HG03045 (cell line): ENCODE measurements around the gene TRAF3IP1.

ENCODE experiments used
- ATAC-seq: cut with Tn5 transposase; IDR thresholded peaks from one replicate; pipeline ENCODE4 v1.9.1; 2021; ENCODE audit warnings: mild to moderate bottlenecking, moderate library complexity; ENCODE audit not compliant: unreplicated experiment

Gene TRAF3IP1

DNA sequence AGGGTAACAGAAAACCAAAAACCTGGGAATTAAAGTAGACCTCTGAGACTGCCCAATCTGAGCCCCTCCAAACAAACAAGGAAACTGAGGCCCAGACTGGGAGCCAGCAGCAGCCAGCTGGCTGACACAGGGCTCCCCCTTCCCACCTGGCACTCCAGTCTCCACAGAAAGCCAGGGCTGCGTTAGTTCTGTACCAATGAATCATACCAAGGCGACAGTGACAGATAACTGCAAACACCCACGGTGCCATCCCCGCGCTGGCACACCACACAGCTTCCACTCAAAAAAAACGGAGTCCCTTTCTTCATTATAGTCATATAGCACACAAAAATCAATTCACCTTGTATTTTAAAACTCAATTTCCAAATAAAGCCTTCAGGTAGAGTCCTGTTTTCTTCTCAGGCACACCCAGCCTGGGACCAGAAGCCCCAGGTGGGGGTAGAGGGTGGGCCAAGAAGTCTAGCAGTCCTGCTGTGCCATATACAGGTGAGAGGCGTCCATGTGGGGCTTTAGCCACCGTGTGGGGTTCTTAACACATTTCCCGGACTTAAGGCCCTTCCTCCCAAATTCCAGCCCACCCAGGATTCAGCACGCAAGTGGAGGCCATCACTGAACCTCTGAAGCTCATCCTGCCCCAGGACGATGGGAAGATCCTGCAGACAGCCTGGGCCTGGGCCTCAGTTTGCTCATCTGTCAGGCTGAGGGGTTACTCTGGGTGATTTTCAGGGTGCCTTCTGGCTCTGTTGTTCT lies 33.2 kb upstream of the TRAF3IP1 start:
- ATAC-seq: no peak

DNA sequence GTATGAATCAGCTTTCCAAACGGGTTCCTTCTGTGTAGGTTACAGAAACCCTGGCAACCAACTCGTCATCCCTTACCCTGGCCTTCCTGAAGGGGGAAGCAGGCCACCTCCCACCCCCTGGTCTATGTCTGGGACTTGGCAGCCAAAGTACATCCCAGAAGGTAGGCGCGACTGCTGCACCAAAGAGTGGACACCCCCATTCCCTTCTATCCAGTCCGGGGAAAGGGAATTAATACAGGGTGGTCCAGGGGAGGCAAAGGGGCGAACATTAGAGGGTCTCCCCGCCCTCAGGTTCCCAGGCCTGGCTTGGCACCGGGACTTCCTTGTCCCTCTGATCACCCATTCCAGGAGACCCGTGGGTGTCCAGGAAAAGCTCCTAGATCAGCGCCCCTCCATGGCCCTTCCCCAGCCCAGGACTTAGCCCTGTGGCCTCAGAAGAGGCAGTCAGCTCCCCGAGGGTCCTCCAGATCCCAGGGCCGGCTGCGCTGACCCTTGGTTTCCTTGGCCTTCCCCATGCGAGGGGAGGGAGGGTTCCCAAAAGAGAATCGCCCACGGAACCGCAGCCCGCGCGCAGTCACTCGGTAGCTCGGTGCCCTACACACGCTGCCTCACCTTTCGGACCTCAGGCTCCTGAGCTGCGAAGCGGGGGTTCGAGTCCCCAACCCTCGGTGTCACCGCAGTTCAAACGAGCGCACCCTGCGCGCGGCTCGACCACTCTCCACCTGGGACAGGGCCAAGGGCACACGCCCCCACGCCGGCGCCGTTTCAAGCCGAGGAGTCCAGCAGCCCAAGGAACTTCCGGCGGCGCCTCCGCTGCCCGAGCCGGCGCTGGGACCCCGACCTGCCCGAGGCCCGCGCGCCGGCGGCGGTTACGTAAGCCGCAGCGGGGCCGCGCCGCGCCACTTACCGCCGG lies 32.3 kb upstream of the TRAF3IP1 start, which contains the start of gene PER2:
PER2 (minus strand) TSS at position 874 of the 913 bp plus-strand sequence. CDS start 10,674 bp downstream, outside the sequence.
- peak; percentile 36 for ATAC-seq

DNA sequence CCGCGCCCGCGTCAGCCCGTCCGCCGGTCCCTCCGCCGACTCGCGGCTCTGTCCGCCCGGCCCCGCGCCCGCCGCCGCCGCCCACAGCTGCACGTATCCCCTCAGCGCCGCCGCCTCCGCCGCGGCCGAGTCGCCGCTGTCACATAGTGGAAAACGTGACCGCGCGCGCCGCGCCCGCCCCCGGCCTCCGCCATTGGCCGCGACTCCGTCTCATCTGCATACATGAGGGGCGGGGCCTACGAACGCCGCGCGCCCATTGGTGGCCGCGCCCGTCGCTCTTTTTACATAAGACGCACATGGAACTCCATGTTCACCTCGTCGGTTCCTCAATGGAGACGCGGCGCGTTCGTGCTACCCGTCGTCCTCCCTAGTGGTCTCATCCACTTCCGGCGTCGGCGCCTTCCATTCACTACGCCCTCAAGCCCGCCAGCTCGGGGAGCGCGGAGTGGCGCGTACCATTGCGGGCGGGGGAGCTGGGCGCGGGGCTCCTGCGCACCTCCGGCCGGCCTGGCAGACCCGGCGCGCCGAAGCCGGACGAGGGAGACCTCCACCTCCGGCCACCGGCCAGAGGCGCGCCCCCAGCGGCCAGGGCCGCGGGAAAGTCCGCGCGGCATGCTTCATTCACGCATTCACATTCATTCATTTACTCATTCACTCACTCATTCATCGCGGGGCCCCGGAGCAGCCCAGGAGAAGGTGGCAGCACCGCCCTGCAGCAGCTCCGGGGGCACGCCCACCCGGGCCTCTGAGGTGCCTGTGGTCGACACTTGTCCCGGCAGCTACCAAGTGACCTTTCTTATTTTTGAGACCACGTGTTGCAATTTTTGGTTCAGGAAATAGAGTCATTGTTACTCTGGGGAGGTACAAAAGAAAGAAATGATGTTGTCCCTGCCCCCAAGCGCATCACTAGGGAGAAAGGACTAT lies 31.4 kb upstream of the TRAF3IP1 start:
- ATAC-seq: peak; percentile 93

DNA sequence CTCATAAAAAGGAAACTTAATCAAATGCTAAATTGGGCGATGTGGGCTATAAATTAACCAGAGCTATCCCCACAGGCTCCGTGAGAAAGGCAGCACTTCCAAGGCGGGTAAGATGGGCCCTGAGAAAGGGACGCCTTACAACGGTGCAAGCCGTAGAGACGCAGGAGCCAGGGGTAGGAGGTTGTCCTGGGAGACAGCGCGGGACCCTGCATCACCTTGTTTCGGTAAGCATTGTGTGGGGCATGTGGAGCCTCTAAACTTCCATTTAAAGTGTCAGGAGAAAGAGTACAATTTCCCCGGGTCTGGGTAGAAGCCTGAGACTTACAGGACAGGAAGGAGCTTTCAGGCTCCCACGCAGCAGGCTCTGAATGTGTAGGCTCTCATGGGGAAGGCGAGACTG lies 30.7 kb upstream of the TRAF3IP1 start:
- no peak for ATAC-seq

DNA sequence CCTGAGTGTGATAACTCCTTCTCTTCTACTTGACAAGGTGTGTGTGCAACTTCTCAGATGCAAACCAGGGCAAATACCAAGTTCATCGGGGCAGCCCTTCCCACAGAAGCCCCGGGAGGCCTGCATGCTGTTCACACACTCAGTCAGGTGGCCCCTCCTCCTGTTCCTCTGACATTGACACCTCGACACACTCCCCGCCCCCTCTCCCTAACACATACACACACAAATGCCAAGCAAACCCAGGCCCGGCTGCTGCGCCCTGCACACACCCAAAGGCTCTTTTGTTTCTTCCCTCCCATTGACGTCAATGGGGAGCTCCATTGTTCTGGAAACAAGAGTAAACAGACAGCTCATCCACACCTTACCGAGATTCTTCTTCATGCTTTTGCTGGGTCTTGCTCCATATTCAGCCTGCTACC lies 30.2 kb upstream of the TRAF3IP1 start:
- ATAC-seq: no peak

DNA sequence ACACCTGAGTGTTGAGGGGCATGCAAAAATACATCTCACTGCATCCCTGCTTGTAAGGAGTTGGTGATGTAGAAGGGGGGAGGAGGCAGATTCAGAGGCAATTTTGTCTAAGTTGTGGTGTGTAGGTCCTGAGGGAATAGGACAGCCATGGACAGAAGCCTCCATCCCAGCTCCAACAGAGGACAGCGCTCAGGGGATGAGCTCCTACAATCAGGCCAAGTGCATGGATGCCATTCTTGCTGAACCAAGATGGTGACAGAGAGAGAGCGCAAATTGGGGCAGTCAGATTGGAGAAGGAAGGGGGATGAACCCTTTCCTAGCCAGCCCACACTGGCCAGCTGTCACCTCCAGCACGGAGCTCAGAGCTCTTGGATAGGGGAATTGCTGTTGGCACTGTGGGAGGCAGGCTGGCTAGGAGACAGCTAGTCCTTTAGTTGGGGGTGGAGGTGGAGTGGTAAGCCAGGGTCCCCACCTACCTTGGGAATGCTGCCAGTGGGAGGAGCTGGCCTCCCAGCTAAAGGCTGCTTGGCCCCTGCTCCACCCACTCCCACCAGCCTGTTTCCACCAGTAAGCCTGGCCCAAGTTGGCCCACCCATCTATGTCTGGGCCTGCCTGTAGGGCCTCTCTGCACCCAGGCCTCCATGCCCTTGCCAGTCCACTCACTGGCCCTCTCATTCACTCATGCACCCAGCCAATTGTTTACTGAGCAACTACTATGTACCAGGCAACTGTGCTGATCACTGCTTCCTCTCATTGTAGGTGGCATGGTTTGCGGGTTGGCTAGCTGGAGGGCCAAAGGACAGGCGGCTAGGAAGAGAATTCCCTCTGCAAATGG lies 29.4 kb upstream of the TRAF3IP1 start:
- ATAC-seq: no peak

DNA sequence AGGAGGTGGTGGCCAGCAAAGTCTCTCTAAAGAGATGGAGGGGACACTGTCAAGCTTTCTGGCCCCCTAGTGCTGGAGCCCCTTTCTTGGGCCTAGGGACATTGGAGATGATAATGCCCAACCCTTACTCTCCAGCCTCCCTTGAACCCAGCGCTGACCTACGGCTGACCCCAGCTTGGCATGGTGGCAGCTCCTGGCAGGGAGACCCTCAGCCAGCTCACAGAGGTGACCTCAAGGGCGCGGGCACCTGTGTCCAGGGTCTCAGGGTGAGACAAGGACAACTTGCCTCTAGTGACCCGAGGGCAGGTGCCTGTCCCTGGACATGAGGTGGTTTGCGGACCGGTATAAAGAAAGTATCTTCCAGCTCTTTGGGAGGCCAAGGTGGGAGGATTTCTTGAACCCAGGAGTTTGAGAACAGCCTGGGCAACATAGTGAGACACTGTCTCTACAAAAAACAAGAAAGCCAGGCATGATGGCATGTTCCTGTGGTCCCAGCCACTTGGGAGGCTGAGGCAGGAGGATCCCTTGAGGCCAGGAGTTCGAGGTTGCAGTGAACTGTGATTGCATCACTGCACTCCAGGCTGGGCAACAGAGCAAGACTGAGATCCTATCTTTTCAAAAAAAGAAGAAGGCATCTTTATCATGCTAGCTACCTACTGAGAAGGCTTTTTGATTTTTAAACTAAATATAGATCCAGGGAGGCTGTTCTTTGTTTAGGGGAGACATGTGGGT lies 28.6 kb upstream of the TRAF3IP1 start:
- no peak for ATAC-seq

DNA sequence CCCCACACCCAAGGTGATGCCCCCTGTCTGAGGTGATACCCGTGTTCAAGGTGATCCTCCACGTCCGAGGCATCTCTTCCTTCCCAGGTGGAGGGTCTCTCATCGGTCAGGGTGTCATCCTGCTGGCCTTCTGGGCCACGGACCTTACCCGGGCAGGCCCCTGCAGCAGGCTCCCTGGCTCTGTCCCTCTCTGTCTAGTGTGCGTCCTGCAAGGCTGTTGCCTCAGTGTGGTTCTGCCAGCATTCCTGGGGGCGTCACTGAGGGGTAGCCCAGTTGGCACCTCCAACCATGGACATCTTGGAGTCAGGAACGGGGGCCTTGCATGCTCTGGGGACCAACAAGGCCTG lies 26.3 kb upstream of the TRAF3IP1 start:
- no peak for ATAC-seq

DNA sequence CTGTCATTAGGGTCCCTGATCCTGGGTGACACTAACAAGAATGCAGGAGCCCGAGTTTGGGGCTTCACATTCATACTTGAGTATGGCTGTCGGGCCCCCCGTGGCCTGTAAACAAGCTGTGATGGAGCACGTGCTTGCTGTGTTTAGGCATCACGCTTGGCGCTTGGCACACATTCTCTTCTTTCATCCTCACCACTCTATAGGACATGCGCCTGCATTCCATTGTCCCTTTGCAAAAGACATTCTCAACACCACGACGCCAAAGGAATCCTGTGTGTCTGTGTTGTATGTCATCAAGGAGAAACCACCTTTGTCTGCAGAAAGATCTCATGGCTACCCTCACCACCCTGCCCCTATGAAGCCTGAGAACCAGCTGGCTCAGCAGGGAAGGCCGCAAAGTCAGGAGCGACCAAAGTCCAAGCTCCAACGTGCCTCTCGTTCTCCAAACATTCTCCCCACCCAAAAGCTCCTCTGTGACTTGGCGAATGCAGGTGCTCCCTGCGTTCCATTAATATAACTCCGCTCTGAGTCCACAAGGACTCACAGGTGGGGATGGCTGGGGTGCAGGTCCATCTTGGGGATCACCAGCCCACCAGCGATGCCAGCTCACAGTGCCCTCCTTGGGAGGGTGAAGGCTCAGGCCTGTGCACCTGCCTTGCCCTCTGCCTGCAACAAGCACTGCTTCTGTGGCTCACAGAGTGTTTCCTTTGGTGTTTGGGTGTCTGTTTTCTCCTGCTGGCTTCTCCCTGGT lies 25.8 kb upstream of the TRAF3IP1 start:
- ATAC-seq: no peak

DNA sequence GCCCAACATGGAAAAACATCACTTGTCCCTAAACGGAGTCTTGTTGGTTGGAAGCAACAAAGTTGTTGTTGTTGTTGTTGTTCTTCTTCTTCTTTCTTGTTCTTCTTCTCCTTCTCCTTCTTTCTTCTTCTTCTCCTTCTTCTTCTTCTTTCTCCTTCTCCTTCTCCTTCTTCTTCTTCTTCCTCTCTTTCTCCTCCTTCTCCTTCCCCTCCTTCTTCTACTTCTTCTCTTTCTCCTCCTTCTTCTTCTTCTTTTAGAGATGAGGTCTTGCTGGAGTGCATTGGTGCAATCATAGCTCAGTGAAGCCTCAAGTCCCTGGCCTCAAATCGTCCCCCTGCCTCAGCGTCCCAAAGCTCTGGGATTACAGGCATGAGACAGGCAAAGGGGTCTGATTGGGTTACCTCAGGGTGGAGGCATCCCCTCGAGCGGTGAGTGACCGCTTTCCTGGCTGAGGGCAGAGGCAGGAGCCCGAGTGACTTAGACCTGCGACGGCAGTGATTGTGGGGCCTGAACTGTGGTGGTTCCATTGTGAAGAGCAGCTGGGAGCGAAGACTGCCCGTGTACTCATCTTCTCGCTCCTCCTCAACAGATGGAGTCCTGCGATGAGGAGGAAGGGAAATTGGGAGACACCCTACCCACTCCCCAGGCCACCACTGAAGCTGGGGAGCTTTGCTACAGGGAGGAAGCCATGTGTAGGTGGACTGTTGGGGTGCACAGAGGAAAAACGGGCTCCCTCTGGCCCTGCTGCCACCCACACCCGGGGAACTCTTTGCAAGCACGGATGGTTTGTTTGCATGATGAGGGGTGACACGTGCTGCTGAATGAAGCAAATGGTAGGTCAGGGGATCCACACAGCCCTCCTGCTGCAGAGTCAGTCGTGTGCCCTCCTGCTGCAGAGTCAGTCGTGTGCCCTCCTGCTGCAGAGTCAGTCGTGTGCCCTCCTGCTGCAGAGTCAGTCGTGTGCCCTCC lies 24.9 kb upstream of the TRAF3IP1 start:
- no peak for ATAC-seq

DNA sequence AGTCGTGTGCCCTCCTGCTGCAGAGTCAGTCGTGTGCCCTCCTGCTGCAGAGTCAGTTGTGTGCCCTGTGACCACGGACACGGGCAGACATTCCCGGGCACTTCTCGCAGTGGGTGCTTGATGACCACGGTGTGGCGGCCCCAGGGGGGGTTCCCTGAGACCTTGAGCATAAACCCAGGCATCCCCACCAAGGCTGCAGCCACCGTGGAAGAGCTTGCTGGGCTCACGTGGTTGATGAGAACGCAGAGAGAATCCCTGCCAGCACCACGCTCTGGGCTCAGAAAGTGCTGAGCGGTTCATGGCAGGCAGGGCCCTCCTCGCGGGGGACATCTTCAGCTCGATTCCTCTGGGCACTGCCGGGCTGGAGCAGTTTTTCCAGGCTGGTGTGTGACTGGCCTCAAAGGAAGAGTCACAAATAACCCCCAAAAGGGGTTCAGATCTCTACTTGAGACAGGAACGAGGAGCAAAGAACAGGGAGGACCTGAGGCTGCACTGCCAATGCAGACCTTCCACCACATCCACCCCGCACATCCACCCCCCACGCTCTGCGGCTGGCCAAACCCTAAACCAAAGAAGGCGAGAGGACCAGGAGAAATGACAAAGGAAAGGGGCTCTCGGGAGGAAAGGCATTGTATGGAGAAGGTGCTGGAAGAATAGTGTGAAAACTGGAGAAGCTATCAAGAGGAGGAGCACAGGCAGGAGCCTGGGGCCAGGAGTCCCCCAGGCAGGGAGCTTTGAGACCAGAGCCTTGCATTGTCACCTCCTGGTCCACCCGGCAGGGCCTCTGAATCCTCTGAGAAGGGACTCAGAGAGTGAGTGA lies 23.5 kb upstream of the TRAF3IP1 start:
- ATAC-seq: no peak

DNA sequence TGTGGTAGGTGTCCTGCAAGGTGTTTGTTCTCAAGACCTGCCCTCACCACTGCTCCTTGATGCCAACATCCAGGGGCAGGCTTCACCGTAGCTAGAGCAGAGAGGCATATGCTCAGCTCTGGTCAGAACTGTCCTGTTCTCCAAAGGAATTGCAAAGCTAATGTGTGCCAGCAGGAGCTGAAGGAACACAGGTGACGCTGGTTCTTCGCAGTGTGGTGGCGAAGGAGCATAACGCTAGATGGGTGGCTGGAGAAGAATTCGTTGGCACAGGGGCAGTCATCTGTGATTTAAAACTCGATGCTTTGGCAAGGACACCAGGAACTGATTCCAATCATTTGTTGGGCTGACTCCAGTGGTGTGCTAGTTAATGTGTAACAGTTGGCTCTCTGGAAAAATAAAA lies 20.5 kb upstream of the TRAF3IP1 start:
- no peak for ATAC-seq

DNA sequence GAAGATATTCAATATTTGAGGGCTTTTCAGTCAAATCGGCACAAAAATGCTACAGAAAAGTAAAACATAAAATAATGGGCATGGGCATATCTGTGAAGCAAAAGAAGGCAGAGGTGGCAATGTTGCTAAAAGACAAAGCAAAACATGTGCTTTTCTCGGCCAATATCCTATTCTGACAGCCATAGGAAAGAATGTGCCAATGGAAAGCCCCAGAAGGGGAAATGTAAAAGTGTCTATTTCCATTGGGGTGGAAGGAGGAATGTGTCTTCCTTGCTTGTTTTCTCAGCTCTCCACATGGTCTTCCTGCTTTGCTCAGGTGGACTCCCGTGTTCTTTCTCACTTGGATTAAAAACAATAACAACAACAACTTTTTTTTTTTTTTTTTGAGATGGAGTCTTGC lies 18.2 kb upstream of the TRAF3IP1 start:
- ATAC-seq: no peak

DNA sequence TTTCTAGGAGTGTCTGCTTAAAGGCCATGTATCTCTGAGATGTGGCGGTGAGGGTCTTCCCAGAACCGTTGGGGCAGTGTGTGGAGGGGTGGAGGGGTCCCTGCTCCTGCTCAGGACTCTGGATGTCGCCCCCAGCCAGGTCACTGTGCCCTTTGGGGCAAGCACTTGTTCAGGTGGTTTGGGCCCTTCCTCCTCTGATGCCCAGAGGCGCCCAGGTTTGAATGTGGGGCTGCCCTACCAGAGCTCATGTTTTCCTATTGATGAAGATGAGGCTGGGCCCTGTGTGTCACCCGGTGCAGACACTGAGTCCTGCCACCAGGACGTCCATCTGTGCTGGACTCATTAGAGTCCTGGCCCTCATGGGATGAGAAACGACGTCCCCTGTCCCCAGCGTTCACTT lies 17.6 kb upstream of the TRAF3IP1 start:
- no peak for ATAC-seq

DNA sequence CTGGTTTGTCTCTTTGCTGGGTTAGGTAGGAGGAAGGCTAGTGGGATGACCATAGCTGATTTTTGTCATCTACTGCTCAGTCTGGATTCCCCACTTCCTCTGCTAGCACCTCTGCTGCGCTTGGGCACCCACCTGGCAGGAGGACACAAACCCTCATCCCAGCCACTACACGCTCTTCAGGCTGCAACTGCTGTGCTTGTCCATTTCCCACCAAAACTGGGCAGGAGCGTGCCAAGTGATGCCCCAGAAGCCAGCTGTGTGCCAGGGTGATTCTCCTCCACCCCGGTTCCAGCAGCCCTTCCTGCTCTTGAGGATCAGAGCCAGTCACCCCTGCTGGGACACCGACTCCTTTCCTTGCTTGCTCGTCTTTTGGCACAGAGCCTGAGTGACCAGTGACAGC lies 16.2 kb upstream of the TRAF3IP1 start:
- ATAC-seq: no peak

DNA sequence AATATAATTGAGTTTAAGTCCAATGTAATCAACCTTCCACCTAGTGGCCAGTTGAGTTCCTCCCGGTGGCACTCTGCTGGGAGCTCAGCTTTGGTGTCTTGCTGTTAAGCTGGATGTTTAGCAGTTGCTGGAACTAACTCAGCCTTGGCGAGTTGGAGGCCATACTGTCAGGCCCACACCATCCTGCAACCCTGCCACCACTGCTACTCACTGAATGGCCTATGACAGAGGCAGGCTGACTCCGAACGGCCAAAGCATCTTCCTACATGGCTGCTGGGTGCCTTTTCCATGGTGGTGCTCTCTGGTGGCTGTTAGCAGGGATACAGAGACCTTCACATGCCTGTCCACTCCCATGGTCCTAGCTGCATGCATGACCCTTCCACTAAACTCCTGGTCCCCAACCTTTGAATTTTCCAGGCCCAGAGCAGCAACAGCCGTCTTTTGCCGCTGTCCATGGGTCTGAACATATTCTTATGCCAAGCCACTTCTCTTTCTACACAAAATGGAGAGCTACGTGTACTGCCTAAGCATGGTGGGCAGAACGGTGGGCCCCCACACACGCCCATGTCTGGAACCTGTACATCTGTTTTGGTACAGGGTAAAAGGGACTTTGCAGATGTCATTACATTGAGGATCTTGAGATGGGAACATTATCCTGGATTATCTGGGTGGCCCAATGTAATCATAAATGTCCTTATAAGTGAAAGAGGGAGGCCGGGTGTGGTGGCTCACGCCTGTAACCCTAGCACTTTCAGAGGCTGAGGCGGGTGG lies 15.0 kb upstream of the TRAF3IP1 start:
- ATAC-seq: no peak
